Left lung (tissue), 10 donors: ENCODE data around the gene EDRF1. TPM values are rescaled to one million over a fixed set of nuclear protein-coding genes. Genes with fewer than 3 reads are reported as not detected.
A peak's percentile ranks its signal among the peaks of the same experiment; 100 is the strongest.

Experiments used
- ATAC-seq: fragments of 200-7000 bp; cut with Tn5 transposase; one replicate; pipeline ENCODE4 v1.9.1; 2020; ENCODE audit warnings: moderate library complexity
- DNase-seq, 4 donors: peaks; one replicate each; pipeline ENCODE4 v3.0.0-alpha.2; 2013 to 2020
- H3K27ac ChIP-seq, 2 donors: fragments of 200-600 bp; sonication (generic) in 1 of 2; one replicate each; pipeline versions ENCODE4 v1.5.0 to v1.8.0; 2020 to 2021
- H3K27me3 ChIP-seq, 2 donors: fragments of 200-600 bp; sonication (generic) in 1 of 2; one replicate each; pipeline versions ENCODE4 v1.5.0 to v1.8.0; 2020 to 2021
- H3K36me3 ChIP-seq, 2 donors: fragments of 200-600 bp; sonication (generic) in 1 of 2; one replicate each; pipeline versions ENCODE4 v1.5.0 to v1.8.0; 2020 to 2021
- H3K4me1 ChIP-seq, 2 donors: fragments of 200-600 bp; one replicate each; pipeline ENCODE4 v1.8.0; 2021
- H3K4me3 ChIP-seq, 2 donors: fragments of 200-600 bp; sonication (generic) in 1 of 2; one replicate each; pipeline versions ENCODE4 v1.5.0 to v1.8.0; 2020 to 2021; ENCODE audit warnings: mild to moderate bottlenecking in 1 of 2
- H3K9me3 ChIP-seq, 2 donors: fragments of 200-600 bp; sonication (generic) in 1 of 2; one replicate each; pipeline versions ENCODE4 v1.5.0 to v1.8.0; 2020 to 2021
- CTCF ChIP-seq, 2 donors: fragments of 200-600 bp; sonication (generic) in 1 of 2; IDR thresholded peaks; one replicate each; pipeline versions ENCODE4 v1.5.0 to v1.8.0; 2021; ENCODE audit warnings: antibody characterized with exemption in 2 of 2
- intact Hi-C, 2 donors: fragments of 100-400 bp; cut with DNase I; formaldehyde crosslinking; loops; one replicate each; pipeline versions ENCODE4 v1.11.2 to v1.14.2; 2022
- polyA plus RNA-seq, 6 donors: library from polyadenylated mRNA; unstranded; fragments of 120-200 nt; gene quantifications; one replicate each; pipeline ENCODE4 v1.2.1, GENCODE V29; 2013; ENCODE audit not compliant: insufficient read length in 6 of 6
- total RNA-seq, 2 donors: library from RNA; stranded (reverse); fragmentation: NEBNext Ultra II Directional; extraction: Animal tissue kit (Norgen Biotek cat#: 25700); gene quantifications; one replicate each; pipeline ENCODE4 v1.2.1, GENCODE V29; 2021
- donor health status: DM: no; HTN: yes; CAD: no.
- donor health status: DM: no; HTN: no; CAD: no.

EDRF1 gene
- total and polyA plus RNA-seq, 8 donors, result 19.9 to 70.1 (median 59.7) TPM

GRCh38 chr10:125788156-125789034 lies 68.9 kb downstream of the EDRF1 start:
- H3K27ac ChIP-seq, result no peak overlapping the region
- ATAC-seq (no peak), DNase-seq (peak in 1 of 4 donors; percentile 74)
- H3K27me3 ChIP-seq, result no peaks in the 10 kb centered on the region
- H3K4me1 ChIP-seq, result no peaks in the 10 kb centered on the region
- intact Hi-C loops, result no loop called here
- TF ChIP-seq CTCF (IDR thresholded peaks at IDR 0.05), result no peak
- peaks cover 0 to 41% of the 10 kb centered on the region in 2 donors for H3K36me3 ChIP-seq
- H3K4me3 ChIP-seq, result no peak overlapping the region
- no peaks in the 10 kb centered on the region for H3K9me3 ChIP-seq

- intact Hi-C loops, result no loop called here
- Histone ChIP-seq H3K36me3 (peaks cover 0 to 82% of the 10 kb centered on the region in 2 donors), H3K27ac (no peak overlapping the region), H3K4me3 (no peak overlapping the region), H3K4me1 (no peaks in the 10 kb centered on the region), H3K27me3 (no peaks in the 10 kb centered on the region), H3K9me3 (no peaks in the 10 kb centered on the region)
- DNase-seq, result peak in 1 of 4 donors; percentile 50
- no peak for TF ChIP-seq CTCF (IDR thresholded peaks at IDR 0.05)
- ATAC-seq, result no peak
Observed at GRCh38 chr10:125792342-125793300, 73.1 kb downstream of the EDRF1 start.

GRCh38 chr10:125795128-125795527 lies 75.6 kb downstream of the EDRF1 start:
- ATAC-seq, result no peak
- intact Hi-C loops, result no loop called here
- no peak overlapping the region for H3K27ac ChIP-seq

GRCh38 chr10:125795637-125796190 lies 76.2 kb downstream of the EDRF1 start:
- no peak overlapping the region for H3K4me3 ChIP-seq
- intact Hi-C loops, result no loop called here
- no peak overlapping the region for H3K27ac ChIP-seq
- H3K36me3 ChIP-seq, result peaks cover 0 to 72% of the 10 kb centered on the region in 2 donors
- no peak for ATAC-seq
- no peak for TF ChIP-seq CTCF (IDR thresholded peaks at IDR 0.05)
- no peaks in the 10 kb centered on the region for H3K9me3 ChIP-seq
- no peaks in the 10 kb centered on the region for H3K4me1 ChIP-seq
- DNase-seq, result no peak
- H3K27me3 ChIP-seq, result no peaks in the 10 kb centered on the region

More at GRCh38 chr10:125795128-125795527, 75.6 kb downstream of the EDRF1 start:
- no peak overlapping the region for H3K4me3 ChIP-seq
- no peaks in the 10 kb centered on the region for H3K9me3 ChIP-seq
- TF ChIP-seq CTCF (IDR thresholded peaks at IDR 0.05), result no peak
- no peaks in the 10 kb centered on the region for H3K4me1 ChIP-seq
- H3K27me3 ChIP-seq, result no peaks in the 10 kb centered on the region
- no peak for DNase-seq
- peaks cover 0 to 71% of the 10 kb centered on the region in 2 donors for H3K36me3 ChIP-seq
